ENCODE measurements around the gene ERICH6B.

- no peak for TF ChIP-seq ARNTL (CRISPR knock-in tag; IDR thresholded peaks at IDR 0.05; ENCODE audit: borderline replicate concordance, low read depth)
- TF ChIP-seq CREB5 (CRISPR knock-in tag; IDR thresholded peaks at IDR 0.05; ENCODE audit: low read depth) = no peak
- no peak for TF ChIP-seq TSHZ2 (CRISPR knock-in tag; IDR thresholded peaks at IDR 0.05)
- TF ChIP-seq OSR1 (CRISPR knock-in tag; IDR thresholded peaks at IDR 0.05) = no peak
- no peak for TF ChIP-seq PATZ1 (CRISPR knock-in tag; IDR thresholded peaks at IDR 0.05; ENCODE audit: borderline replicate concordance)
- TF ChIP-seq CSDC2 (CRISPR knock-in tag; IDR thresholded peaks at IDR 0.05) = no peak
- no peak for TF ChIP-seq RARB (CRISPR knock-in tag; IDR thresholded peaks at IDR 0.05)
- TF ChIP-seq TCF4 (CRISPR knock-in tag; IDR thresholded peaks at IDR 0.05; ENCODE audit: borderline replicate concordance) = no peak
- TF ChIP-seq ZC3H10 (CRISPR knock-in tag; IDR thresholded peaks at IDR 0.05) = no peak
- TF ChIP-seq ZFP30 (CRISPR knock-in tag; IDR thresholded peaks at IDR 0.05) = no peak
- TF ChIP-seq TOX (CRISPR knock-in tag; IDR thresholded peaks at IDR 0.05; ENCODE audit: borderline replicate concordance) = no peak
- no peak for TF ChIP-seq BACH2 (CRISPR knock-in tag; IDR thresholded peaks at IDR 0.05; ENCODE audit: borderline replicate concordance)
- TF ChIP-seq ZFP3 (CRISPR knock-in tag; IDR thresholded peaks at IDR 0.05) = no peak
These were observed 39.1 kb downstream of the ERICH6B start for GRCh38 chr13:45576466-45576865.

Data from SK-N-SH treated with all-trans-retinoic acid at 6 μM for 48 hours (cell line).